Liver (tissue), 3 donors: Measurements from ENCODE around the gene NDUFB2.

Experiments used
- GABPA ChIP-seq, 2 donors: IDR thresholded peaks in 1 of 2; conservative IDR thresholded peaks in 1 of 2; 2 replicates each; pipeline ENCODE4 v1.6.1; 2016; ENCODE audit warnings: antibody characterized with exemption in 2 of 2, mild to moderate bottlenecking in 1 of 2, moderate library complexity in 1 of 2
- HNF4G ChIP-seq: IDR thresholded peaks from 2 replicates; pipeline ENCODE4 v1.6.1; 2016; ENCODE audit warnings: antibody characterized with exemption
- JUND ChIP-seq, 2 donors: IDR thresholded peaks; 2 replicates each; pipeline ENCODE4 v1.6.1; 2016; ENCODE audit warnings: antibody characterized with exemption in 2 of 2
- RAD21 ChIP-seq, 2 donors: IDR thresholded peaks; 2 replicates each; pipeline ENCODE4 v1.6.1; 2016; ENCODE audit warnings: antibody characterized with exemption in 2 of 2, mild to moderate bottlenecking in 2 of 2
- SP1 ChIP-seq: IDR thresholded peaks from 2 replicates; pipeline ENCODE4 v1.6.1; 2018; ENCODE audit warnings: antibody characterized with exemption, mild to moderate bottlenecking
- TAF1 ChIP-seq: conservative IDR thresholded peaks from 2 replicates; pipeline ENCODE4 v1.6.1; 2016; ENCODE audit warnings: antibody characterized with exemption, mild to moderate bottlenecking
- YY1 ChIP-seq: IDR thresholded peaks from 2 replicates; pipeline ENCODE4 v1.6.1; 2016; ENCODE audit warnings: antibody characterized with exemption, mild to moderate bottlenecking
- TF ChIP-seq, protein P1 (sequence below): IDR thresholded peaks from 2 replicates; pipeline ENCODE4 v1.6.1; 2016; ENCODE audit warnings: antibody characterized with exemption
- TF ChIP-seq, protein P2 (sequence below): fragments of 150-350 bp; IDR thresholded peaks from 2 replicates; pipeline ENCODE4 v1.5.1; 2017; ENCODE audit warnings: improper control_type of control experiment, low read depth, low read length; ENCODE audit not compliant: missing input control
- TF ChIP-seq, protein P3 (sequence below): IDR thresholded peaks from 2 replicates; pipeline ENCODE4 v1.6.1; 2016; ENCODE audit warnings: antibody characterized with exemption, mild to moderate bottlenecking
- TF ChIP-seq, protein P4 (sequence below): IDR thresholded peaks from 2 replicates; pipeline ENCODE4 v1.6.1; 2016; ENCODE audit warnings: antibody characterized with exemption
- donor health status: healthy.
- donor health status: healthy.

DNA sequence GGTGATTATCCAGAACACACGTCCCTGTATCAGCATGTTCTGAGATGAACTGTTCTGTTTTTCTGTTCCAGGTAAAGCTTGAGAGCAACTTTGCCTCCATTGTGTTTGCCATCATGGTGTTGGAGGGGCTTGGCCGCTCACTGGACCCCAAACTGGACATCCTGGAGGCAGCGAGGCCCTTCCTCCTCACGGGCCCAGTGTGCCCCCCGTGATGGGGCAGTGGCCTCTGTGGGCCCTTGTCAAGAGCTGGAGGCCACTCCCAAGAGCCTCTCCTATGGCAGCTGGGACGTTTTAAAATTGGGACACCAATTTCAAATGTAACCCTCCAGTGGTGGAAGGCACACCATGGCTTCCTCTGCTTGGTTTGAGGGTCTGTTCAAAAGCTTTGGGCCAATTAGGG lies 1.9 kb upstream of the NDUFB2 start:
- TF ChIP-seq TAF1 = no peak
- TF ChIP-seq, protein P1, sequence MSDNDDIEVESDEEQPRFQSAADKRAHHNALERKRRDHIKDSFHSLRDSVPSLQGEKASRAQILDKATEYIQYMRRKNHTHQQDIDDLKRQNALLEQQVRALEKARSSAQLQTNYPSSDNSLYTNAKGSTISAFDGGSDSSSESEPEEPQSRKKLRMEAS = no peak
- TF ChIP-seq, protein P2, sequence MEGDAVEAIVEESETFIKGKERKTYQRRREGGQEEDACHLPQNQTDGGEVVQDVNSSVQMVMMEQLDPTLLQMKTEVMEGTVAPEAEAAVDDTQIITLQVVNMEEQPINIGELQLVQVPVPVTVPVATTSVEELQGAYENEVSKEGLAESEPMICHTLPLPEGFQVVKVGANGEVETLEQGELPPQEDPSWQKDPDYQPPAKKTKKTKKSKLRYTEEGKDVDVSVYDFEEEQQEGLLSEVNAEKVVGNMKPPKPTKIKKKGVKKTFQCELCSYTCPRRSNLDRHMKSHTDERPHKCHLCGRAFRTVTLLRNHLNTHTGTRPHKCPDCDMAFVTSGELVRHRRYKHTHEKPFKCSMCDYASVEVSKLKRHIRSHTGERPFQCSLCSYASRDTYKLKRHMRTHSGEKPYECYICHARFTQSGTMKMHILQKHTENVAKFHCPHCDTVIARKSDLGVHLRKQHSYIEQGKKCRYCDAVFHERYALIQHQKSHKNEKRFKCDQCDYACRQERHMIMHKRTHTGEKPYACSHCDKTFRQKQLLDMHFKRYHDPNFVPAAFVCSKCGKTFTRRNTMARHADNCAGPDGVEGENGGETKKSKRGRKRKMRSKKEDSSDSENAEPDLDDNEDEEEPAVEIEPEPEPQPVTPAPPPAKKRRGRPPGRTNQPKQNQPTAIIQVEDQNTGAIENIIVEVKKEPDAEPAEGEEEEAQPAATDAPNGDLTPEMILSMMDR = no peak
- TF ChIP-seq SP1 = no peak
- TF ChIP-seq, protein P3, sequence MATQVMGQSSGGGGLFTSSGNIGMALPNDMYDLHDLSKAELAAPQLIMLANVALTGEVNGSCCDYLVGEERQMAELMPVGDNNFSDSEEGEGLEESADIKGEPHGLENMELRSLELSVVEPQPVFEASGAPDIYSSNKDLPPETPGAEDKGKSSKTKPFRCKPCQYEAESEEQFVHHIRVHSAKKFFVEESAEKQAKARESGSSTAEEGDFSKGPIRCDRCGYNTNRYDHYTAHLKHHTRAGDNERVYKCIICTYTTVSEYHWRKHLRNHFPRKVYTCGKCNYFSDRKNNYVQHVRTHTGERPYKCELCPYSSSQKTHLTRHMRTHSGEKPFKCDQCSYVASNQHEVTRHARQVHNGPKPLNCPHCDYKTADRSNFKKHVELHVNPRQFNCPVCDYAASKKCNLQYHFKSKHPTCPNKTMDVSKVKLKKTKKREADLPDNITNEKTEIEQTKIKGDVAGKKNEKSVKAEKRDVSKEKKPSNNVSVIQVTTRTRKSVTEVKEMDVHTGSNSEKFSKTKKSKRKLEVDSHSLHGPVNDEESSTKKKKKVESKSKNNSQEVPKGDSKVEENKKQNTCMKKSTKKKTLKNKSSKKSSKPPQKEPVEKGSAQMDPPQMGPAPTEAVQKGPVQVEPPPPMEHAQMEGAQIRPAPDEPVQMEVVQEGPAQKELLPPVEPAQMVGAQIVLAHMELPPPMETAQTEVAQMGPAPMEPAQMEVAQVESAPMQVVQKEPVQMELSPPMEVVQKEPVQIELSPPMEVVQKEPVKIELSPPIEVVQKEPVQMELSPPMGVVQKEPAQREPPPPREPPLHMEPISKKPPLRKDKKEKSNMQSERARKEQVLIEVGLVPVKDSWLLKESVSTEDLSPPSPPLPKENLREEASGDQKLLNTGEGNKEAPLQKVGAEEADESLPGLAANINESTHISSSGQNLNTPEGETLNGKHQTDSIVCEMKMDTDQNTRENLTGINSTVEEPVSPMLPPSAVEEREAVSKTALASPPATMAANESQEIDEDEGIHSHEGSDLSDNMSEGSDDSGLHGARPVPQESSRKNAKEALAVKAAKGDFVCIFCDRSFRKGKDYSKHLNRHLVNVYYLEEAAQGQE = no peak
- TF ChIP-seq HNF4G = no peak
- TF ChIP-seq JUND (IDR thresholded peaks at IDR 0.05) = no peak
- no peak for TF ChIP-seq RAD21 (IDR thresholded peaks at IDR 0.05)
- TF ChIP-seq, protein P4, sequence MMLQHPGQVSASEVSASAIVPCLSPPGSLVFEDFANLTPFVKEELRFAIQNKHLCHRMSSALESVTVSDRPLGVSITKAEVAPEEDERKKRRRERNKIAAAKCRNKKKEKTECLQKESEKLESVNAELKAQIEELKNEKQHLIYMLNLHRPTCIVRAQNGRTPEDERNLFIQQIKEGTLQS = no peak
- TF ChIP-seq GABPA (IDR thresholded peaks at IDR 0.05 in 1 of 2, conservative IDR thresholded peaks at IDR 0.05 in 1 of 2) = no peak
- TF ChIP-seq YY1 = no peak
